Measurements from ENCODE around the gene MXRA8.

The MXRA8 gene

GRCh38 chr1:1348420-1349255, 9.7 kb downstream of the MXRA8 start:
- no peak for DNase-seq

- DNase-seq: no peak
These were observed 10.5 kb downstream of the MXRA8 start for GRCh38 chr1:1347663-1348419.

DNA sequence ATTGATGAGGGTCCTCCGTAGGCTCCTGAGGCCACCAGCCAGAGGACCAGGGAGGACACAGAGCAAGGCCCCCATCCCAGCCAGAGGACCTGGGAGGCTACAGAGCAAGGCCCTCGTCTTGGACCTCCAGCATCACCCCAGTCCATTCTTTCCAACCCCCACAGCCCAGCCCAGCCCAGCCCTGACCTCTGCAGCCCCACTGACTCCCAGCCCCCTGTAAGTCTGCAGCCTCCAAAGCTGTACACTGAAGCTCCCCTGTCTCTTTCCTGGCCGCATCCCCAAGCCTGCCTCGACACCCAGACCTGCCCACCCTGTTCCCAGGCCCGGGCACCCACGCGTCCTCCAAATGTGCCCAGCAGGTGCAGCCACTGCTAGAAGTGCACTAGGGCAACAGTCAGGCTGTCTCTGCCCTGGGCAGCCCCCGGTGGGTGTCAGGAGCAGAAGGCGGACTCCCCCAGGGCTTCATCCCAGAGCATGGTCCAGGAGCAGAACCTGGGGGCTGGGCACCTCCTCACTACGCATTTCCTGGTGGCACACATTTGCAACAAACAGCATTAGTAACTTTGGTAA, 11.2 kb downstream of the MXRA8 start:
- no peak for DNase-seq

DNA sequence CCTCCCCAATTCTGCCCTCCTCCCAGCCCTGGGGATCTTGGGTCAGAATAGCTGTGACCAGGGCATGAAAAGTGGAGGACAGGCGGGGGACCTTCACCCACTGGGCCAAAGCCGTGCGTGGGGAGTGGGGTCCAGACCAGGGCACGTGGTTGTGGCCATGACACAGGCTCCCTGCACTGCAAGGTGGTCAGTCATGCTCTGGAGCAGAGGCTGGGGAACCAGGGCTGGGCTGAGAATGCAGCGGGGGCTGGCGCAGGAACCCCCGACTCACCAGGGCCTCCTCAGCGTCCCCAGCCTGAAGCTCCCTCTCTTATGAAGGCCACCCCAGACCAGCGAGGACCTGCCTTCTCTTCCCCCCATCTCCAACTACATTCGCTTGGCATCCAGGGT, 11.9 kb downstream of the MXRA8 start:
- DNase-seq: no peak

DNA sequence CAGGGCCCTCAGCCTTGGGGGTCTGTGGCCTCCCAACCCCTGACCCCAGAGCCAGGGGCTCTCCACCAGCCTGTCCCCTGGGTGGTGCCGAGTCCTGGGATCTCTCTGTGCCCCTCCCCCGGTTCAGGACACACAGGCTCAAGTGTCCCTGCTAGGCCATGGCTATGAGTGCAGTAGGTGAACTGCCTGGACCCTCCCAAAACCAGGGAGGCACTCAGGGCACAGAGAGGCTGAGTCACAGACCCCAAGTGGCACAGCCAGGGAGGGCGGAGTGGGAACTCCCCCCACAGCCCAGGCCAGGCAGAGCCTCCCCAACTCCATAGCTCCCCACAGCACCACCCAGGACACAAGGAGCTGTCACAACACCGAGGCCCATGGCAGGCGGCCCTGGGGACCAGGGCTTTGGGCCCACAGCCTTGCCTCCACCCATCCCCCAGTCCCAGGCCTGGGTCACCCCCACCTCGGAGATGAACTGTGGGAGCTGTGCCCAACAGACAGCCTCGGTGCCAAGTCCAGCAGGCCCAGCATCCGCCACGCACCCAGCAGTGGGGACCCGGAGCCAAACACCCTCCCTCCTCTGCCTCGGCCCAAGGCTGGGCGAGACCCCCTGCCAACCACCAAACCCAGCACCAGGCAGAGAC, 12.4 kb downstream of the MXRA8 start:
- DNase-seq: no peak

- DNase-seq: no peak
These were observed 13.0 kb downstream of the MXRA8 start for GRCh38 chr1:1345384-1345783.

- DNase-seq: no peak
These were observed 13.5 kb downstream of the MXRA8 start for GRCh38 chr1:1344655-1345361.

- DNase-seq: no peak
These were observed 14.4 kb downstream of the MXRA8 start for GRCh38 chr1:1343811-1344421.

DNA sequence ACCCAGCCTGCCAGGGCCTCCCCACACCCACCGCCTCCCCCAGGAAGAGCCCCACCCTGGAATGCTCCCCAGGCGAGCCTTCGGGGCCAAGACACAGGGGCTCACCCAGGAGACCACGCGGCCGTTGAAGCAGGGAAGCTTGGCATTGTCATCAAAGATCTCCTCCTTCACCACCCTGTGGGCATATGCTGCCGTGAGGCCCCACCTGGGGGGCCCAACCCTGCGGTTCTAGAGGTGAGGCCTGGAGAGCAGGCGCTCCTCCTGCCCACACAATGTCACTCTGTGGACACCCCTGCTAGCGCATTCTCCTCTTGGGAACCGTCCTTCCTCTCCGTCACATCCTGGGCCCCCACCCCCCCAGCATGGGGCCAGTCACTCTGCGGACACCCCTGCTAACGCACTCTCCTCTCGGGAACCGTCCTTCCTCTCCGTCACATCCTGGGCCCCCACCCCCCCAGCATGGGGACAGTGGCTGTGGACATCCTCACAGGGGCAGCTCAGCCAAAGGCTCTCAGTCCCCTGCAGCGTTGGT, 15.7 kb downstream of the MXRA8 start:
- DNase-seq: no peak

- DNase-seq: no peak
These were observed 16.2 kb downstream of the MXRA8 start for GRCh38 chr1:1342061-1342562.

- no peak for DNase-seq
These were observed 16.8 kb downstream of the MXRA8 start for GRCh38 chr1:1341549-1342021.

- no peak for DNase-seq
These were observed 17.4 kb downstream of the MXRA8 start for GRCh38 chr1:1340791-1341548.

- no peak for DNase-seq
These were observed 18.2 kb downstream of the MXRA8 start for GRCh38 chr1:1340185-1340584.

GRCh38 chr1:1338278-1338677, 20.1 kb downstream of the MXRA8 start:
- DNase-seq: no peak

DNA sequence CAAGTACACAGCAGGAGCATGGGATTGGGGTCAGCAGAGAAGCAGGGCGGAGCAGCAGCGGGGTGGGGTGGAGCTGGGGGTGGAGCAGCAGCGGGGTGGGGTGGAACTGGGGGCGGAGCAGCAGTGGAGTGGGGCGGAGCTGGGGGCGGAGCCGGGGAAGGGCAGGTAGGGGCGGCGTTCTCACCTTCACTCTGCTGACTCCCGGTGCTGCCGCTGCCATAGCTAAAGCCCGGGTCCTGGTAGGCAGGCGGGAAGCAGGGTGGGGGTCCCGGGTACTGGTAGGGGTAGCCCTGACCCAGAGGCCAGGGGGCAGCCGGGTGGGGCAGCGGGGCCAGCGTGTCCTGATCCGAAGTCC, 20.6 kb downstream of the MXRA8 start:
- no peak for DNase-seq

DNA sequence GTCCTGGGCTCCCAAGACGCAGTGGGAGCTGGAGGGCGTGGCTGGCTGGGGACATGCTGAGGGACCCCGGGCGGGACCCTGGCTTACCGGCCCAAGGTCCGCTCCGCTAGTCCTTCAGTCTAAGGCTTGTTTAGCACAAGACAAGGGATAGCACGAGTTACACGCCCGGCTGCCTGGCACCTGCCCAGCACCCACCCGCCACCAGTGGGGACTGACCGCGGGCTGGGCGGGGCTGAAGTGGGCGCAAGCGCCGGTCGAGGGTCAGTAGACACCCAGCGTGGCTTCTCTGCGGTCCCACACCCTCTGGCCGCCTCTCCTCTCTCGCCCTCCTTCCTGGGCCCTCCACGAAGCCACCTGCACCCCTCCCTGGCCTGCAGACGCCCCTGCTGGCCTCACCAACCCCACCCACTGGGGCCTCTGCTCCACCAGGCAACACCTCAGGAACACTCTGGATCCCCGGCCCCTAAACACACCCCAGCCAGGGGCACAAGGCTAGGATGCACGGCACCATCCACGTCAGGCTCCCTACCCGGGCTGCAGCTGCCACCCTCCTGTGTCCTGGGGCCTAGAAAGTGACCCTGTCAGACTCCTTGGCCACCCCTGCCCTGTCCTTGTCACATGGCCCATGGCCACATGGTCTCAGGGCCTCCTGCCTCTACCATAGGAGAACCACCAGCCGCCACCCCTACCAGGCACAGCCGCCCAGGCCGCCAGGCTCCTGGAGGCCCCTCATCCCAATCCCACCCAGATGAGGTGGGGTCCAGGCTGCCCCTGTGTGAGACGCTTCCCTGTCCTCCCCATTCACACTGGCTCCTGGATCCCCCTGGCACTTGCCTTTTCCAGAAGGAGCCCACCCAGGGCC, 21.2 kb downstream of the MXRA8 start:
- DNase-seq: no peak

- DNase-seq: no peak
These were observed 21.9 kb downstream of the MXRA8 start for GRCh38 chr1:1336446-1336845.

DNA sequence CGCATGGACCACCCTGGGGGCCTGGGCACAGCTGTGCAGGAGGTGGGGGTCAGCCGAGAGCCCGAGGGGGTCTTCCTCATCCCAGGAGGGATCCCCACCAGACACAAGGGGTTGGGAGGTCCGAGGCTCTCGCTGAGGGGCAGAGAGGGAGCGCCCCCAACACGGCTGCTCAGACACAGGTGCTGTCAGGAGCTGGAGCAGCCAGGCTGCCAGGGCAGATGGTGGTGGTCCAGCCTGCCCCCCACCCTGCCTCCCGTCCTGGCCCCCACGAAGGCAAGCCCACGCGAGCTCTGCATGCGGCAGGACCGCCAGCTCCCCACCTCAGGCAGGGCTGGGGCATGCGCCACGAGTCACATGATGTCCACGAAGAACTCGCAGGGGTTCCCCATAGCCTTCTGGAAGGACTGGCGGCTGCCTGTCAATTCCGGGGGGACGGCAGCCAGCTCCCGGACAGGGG, 22.5 kb downstream of the MXRA8 start:
- no peak for DNase-seq

- no peak for DNase-seq
These were observed 23.1 kb downstream of the MXRA8 start for GRCh38 chr1:1335283-1335682.

- no peak for DNase-seq
These were observed 23.5 kb downstream of the MXRA8 start for GRCh38 chr1:1334835-1335234.
